Spleen (tissue), 3 donors: ENCODE results near the gene TMEM41B.

Experiments
- POLR2A ChIP-seq, 3 donors: fragments of 450-650 bp; IDR thresholded peaks; one replicate each; pipeline ENCODE4 v1.5.1; 2017; ENCODE audit warnings: antibody characterized with exemption in 3 of 3, mild to moderate bottlenecking in 1 of 3
- POLR2AphosphoS5 ChIP-seq, 3 donors: sonication (generic); formaldehyde crosslinking; IDR thresholded peaks; one replicate each; pipeline ENCODE4 v1.5.1; 2017; ENCODE audit warnings: antibody characterized with exemption in 3 of 3

GRCh38 chr11:9277176-9277575, 37.2 kb downstream of the TMEM41B start:
- TF ChIP-seq POLR2AphosphoS5 (IDR thresholded peaks at IDR 0.05), result no peak
- no peak for TF ChIP-seq POLR2A (IDR thresholded peaks at IDR 0.05)
